ENCODE data around the gene SPTLC2.

The SPTLC2 gene

DNA sequence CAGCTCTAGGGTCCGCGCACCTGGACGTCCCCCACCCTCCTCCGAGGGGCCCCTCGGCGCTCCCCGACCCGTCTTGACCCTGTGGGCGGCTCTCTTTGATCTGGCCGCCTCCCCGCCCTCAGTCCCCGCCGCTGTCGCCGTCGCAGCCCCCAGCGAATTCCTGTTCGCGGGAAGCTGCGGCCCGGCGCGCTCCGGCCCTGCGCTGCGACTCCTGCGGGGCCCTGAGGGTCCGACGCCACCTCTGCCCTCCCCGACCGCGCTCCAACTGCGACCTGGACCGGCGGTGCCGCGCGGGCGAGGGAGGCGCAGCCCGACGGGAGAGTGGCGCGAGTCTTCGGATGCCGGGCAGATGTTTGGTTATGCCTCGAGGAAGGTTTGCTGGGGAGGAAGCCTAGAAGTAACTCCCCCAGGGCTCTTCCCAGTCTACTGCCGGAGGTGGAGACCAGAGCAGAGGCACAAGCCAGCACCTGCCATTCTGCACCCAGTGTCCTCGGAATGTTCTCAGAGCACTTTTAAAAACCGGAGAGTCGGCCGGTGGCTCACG lies 117.4 kb downstream of the SPTLC2 start:
- DNase-seq, result no peak

DNA sequence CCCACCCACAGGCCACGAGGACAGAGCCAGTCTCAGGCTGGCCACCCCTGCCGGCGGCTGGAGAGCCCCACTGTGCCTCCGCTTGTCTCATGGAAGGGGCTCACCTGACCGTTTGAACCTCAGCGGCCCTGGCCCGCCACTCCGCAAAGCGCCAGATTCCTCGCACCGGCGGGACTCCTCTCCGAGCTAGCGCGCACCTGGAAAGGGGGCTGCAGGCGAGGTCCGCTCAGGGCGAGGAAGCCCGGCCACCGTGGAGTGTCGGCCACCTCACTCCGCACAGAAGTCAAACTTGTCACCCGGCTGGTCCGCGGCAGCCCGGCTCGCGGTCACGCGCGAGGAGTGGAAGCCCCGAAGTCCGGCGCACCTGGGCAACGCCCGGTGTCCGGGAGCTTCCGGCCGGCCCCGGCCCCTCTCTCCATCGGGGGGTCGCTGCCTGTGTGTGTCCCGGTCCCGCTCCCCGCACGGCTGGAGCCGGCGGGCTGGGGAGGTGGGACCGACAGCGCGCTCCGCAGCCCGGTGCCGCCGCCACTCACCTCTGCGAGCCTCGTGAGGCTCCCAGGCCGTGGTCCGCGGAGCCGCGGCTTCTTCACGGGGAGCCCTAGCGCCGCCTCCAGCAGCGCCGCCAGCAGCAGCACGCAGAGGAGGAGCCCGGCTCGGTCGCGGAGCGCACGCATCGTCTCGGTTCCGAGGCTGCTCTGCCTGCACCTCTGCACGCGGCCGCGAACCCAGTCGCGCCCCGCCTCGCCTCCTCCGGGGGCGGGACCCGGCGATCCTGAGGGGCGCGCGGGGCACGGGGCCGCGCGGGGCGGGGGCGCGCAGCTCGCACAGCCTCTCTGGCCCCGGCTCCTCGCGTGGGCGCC lies 118.1 kb downstream of the SPTLC2 start, which contains the start of gene ISM2:
Gene ISM2 (minus strand): TSS at position 697 of the 860 bp plus-strand sequence. CDS start 23 bp downstream, at position 674.
- peak; percentile 46 to 59 for DNase-seq

DNA sequence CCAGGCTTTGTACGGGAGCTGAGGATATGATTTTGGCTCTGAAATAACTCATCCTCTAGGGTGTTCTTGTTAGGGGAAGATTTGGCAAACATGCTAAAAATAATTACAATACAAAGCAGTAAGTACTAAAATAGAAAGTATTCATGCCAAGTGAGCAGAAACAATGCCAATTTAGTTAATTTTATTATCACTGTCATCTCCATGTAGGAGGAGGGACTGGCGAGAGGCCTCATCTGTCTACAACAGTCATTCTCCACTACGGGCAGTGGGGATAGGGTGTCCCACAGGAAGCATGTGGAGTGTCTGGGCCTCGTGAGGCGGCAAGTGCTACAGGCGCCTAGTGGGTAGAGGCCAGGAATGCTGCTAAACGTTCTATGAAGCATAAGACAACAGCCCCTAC lies 121.1 kb downstream of the SPTLC2 start:
- DNase-seq, result no peak

DNA sequence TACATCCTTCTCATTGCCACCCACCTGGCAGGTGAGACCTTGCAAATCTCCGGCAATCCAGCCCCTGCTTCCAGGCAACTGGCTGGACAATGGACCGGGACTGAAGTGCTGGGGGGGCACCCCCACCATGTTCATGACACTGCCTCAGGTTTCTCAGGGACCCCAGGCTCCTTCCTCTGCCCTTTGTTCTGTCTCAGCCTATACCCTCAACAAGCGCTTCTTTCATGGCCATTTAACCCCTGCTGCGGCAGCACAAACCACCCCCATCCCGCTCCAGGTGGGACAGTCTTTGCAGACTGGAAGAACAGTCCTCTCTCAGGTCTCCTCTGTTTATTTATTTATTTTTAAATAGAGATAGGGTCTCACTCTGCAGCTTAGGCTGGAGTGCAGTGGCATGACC lies 125.4 kb downstream of the SPTLC2 start:
- no peak for DNase-seq

DNA sequence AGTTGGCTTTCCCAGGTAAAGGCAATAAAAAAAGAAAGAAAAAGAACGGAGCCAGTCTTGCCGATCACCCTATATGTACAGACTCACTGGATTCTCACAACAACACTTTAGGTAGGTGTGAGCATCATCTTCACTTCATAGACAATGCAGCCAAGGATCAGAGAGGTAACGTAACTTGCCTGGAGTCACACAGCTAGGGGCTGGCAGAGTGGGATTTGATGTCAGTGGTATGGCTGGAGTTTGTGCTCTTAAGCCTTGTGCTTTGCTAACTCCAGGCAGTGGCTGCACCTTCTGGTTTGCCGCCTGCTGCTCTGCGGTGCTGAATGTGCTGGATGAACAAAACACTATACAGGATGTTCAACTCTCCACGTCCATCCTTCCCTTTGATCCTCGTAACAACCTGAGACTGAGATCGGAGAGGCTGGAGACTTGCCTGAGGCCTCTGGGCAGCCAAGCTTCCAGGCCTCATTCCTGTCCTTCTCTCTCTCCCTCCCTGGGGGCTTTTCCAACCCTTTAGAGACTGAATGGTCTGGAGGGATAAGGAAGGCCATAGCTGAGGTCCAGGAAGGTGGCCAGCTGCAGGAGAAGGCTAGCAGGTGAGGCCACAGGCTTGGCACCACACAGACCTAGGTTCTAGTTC lies 126.0 kb downstream of the SPTLC2 start:
- no peak for DNase-seq

DNA sequence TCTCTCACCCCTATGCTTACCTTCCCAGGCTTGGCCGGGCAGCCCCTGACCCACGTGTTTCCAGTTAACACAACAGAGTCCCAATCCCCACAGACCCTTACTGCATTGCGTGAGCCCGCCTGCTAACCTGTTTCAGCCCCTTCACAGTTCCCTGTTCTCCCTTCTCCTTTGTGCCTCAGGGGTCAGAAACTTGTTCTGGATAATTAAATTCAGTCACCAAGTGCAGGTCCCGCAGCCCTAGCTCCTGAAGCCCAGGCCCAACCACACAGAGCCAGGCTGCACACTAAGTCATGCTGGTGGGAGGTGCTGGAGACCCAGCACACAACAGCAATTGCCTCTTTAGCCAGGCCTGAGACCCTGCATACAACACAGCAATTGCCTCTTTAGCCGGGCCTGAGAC lies 127.4 kb downstream of the SPTLC2 start:
- DNase-seq, result no peak

DNA sequence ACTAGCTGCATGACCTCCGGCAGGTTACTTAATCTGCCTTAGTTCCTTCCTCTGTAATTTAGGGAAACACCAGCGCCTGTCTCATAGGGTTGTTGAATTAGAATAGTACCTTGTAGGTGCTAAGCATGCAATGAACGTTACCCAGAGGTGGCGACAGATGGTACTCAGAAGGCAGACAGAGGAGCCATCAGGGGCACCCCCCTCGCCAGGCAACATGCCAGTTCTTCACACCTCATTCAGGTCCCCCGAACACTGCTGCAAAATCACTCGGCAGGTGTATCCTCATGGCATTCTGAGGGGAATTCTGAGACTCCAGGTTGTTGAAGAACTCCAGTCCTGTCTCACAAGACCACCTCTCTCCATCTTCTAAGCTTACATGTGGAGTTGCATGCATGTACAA lies 127.9 kb downstream of the SPTLC2 start:
- no peak for DNase-seq

DNA sequence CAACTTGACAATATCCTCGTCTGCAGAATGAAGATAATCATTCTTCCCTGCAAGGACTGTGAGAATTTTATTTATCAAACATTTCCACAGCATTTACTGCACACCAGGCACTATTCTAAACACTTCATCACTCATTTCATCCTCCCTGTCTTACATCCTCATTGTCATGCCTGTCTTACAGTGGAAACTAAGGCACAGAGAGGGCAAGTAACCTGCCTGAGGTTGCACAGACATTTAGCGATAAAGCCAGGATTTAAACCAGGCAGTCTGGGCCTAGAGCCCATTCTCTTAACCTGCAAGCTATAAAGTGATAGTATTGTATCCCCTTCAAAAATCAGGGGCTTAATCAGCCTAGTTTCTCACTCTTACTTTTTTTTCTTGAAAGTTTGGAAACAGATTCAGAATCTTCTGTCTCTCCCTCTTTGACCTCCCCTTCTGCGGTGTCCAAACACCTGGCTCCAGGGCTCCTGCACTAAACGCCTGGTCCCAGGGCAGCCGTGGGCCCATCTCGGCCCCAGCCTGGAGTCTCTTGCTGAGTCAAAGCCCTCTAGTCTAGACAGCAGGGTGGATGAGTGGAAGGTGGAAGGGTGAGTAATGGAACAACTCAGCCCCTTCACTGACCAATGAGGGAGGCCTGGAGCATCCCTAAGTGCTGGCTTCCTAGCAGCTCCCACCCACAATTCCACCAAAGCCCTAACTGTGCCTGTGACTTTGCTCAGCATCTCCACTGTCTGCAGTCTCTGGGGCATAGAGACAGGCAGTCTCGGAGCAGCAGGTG lies 130.3 kb downstream of the SPTLC2 start:
- no peak for DNase-seq

DNA sequence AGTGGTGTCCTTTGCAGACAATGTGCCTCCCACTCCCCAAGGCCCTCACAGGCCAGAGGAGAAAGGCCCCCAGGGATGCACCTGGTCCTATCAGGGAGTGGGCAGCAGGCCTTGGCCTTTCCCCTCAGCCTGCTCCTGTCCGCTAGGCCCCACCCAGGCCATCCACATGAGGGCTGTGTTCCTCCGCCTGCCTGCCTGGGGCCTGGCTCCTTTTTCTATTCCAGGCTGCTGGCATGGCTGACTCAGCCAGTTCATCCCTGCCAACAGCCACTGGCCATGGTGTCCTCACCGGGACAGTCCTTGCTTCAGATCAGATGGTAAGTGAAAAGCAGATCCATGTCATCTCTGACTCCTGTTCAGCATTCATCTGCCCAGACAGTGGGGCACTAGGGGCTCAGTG lies 131.2 kb downstream of the SPTLC2 start:
- no peak for DNase-seq

DNA sequence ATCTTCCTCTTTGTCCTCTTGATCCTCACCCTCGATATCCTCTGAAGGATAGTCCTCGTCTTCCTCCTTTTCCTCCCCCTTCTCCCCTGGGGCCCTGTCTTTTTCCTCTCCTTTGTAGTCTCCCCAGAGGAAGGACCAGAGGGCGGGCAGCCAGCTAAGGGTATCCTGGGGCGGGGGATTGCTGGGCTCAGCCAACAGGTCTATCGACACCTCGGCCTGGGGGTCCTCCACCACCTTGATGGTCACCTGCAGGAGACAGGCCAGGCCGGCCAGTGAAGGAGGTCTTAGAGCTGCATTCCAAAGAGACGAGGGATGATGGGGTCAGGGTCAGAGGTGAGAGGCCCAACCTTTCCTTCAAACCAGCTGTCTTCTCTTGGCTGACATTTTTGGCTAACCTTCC lies 134.0 kb downstream of the SPTLC2 start:
- no peak for DNase-seq

DNA sequence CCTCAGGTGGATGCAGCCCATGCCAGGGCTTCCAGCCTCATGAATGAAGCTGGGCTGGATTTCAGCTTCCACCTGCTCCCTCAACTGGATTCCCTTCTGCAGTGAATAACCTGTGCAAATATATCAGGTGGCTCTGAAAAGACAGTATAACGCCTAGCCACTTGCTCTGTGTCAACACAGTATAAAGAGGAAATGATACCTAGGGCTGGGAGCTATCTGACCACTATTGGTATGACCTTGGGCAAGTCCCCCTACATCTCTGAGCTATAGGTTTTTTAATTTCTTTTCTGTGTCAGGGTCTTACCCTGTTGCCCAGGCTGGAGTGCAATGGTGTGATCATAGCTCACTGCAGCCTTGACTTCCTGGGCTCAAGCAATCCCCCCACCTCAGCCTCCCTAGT lies 137.6 kb downstream of the SPTLC2 start:
- no peak for DNase-seq

DNA sequence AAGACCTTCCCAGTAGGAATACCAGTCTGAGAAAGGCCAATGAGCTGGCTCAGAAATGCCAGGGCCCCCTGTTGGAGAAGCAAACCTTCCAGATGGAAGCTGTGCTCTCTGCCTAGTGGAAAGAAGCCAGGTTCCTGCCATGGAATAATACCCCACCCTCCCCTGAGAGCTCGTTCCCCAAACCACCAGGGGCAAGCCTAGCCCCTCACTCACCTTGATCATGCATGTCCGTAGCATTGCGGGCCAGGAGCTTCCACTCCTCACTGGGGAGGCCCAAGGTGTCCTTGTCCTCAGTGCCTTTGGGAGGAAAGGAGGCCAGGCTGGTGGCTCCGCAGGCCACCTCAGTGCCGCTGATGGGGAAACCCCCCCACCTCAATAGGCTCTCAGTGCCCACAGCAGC lies 138.4 kb downstream of the SPTLC2 start:
- no peak for DNase-seq

DNA sequence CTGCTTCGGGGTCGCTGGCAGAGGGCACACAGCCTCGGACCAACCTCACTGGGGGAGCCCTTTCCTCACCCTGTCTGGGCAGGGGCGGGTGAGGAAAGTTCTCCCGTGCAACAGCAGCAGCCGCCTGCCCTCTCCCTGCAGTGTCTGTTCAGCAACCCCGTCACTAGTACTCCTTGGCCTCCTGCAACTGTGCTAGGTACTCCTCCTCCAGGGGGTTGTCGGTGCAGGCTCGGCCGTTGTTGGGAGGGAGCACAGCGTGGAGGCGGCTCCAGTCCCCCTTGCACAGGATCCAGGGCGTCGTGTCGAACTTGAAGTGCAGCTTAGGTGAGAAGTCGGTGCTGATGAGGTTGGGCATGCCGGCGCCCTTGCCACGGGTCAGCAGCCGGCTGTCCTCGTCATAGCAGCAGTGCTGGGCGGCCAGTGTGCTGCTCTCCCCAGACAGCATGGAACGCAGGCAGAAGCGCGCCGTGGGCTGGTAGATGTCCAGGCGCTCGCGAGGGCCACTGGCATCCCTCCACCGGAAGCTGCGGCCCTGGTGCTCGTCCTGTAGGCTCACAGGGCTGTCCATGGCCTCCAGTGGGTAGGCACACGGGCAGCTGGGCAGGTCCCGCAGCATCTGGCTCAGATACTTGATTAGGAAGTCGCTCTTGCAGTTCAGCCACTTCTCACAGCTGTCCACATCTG lies 140.9 kb downstream of the SPTLC2 start:
- no peak for DNase-seq

DNA sequence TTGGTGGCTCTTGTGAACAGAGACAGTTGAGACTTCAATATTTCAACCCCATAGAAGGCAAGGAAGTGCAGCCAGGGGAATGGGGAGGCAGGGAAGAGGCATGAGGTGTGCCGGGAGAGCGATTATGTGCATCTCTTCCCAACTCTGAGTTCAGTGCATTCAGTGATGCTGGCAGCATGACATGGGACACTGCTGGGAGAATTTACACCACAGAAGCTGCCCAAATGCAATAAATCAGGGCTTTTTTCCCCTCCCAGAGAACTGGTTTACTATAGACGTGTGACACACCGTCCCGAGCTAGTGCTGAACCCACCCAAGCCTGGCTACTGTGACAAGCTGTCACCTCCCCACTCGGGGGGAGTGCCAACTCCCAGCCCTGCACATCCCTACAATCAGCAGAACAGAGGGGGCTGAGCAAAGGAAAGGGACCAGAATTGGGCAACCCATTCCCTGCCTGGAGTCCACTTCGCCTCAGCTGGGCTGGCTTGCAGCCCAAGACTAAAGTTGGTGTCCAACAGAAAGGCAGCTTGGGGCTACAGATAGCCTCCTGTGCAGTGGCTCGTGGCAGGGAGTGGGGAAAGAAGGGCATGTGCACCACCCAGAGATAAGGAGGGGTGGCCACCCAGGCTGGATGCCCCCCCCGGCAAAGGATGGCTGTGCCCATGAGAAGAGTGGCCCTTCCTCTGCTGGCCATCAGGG lies 141.8 kb downstream of the SPTLC2 start:
- no peak for DNase-seq

DNA sequence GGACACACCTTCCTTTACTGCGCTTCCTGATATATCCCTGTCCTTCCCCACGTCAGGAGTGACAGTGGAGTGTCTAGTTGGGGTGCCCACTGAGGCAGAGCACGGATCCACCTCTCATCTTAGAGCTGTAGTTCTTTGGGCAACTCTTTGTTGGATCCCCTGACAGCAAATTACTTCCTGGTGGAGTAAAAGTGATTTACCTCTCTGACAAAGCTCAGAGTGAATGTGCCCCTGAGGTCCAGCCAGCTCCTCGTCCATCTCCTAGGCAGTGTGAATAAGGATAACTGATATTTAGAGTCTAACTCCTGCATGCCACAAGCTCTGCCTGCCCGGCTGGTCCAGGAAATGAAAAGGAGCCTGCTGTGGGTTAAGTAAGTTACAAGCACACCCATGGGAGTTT lies 142.5 kb downstream of the SPTLC2 start:
- DNase-seq, result no peak

DNA sequence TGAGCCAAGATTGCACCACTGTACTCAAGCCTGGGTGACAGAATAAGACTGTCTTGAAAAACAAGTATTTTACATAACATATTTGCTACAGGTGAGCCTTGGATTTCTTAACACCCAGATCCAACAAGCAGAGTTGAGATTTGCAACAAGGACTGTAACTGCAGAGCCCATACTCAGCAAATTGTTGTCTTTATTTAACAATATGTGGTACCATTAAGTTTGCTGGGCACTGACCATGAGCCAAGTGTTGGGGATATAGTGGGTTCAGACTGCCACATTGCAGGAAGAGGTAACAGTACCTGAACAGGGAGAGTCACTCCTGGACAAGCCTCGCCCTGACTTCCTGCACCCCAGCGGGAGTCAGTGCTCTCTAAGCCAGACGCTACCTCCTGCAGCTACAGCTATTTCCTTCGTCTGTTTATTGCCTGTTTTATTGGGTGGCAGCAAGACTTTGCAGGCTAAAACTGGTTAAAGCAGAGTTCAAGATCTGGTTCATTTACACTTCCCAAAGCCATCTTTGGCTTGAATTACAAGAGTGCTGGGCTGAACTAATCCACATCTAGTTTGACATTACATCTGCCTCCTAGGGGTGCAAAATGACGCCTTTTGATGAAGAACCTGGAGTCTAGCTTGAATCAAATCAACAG lies 146.1 kb downstream of the SPTLC2 start:
- DNase-seq, result no peak

DNA sequence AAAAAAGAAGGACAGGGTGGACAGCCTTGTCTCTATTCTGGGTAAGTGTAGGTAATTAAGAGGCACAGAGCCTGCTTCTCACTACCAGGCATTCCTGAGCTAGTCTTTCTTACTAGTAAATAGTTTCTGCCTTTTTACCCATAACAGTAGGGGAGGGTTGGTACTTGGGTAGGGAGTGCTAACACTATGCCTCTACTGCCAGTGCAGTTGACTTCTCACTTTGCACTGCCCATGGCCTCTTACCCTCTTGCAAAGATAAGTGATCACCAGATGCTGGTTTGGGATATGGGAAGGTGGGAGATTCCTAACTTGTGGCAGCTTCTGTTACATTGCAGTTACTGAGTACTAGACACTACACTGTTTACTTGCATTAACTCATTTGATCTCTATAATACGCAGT lies 146.9 kb downstream of the SPTLC2 start:
- no peak for DNase-seq

DNA sequence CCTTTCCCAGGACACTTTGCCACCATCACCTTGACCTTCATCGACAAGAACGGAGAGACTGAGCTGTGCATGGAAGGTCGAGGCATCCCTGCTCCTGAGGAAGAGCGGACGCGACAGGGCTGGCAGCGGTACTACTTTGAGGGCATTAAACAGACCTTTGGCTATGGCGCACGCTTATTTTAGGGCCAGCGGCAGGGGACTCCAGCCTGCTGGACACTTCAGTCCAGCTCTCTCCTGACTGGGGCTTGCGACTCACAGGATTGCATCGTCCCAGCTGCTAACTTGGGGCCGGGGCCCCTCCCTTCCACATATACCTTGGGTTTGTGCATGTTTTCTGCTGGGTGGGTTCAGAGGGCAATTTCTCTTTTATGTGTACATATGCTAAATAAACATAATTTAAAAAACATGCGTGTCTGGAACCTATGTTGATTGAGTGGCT lies 147.4 kb downstream of the SPTLC2 start:
- no peak for DNase-seq

DNA sequence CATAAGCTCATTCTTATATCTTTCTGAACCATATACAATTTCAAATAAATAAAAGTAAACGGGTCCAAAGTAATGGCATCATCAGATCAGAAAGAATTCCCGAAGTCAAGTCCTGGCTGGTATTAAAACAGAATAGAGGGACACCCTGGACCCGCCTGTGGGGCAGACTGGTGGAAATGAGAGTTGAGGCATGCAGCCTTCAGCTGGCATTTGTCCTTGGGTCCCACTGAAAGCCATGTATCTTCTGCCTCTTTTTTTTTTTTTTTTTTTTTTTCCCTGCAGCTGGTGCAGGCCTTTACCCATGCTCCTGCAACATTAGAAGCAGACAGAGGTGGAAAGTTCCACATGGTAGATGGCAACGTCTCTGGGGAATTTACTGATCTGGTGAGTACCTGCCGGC lies 148.6 kb downstream of the SPTLC2 start:
- no peak for DNase-seq

DNA sequence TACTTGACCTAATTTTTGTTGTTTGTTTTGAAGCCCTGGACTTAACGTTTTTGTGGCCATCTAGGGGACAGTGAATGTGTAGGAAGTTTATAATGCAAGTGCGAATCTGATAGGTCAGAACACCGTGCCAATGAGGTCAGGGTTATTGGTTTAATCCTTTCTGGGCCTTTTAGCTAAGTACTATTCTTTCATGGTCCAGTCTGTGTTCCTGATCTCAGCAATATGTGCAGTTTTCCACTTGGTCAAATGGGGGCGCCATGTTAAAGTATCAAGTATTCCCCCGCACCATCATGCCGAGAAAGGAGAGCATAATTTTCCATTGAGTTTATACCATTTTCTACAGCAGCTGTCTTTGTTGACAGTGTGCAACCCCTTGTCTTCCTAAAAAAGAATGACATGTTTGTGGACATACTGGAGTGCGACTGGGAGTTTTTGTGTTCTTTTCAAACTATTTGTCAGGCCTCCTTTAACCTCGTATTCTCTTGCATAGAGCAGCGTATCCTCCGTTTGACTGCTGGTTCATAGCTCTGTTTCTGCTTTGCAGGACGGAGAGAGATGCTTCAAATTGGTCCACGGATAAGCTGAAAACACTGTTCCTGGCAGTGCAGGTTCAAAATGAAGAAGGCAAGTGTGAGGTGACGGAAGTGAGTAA lies 157.2 kb downstream of the SPTLC2 start:
- DNase-seq, result peak; percentile 78 to 84

All from activated CD4-positive, alpha-beta T cell treated with anti-CD3 and anti-CD28 coated beads, Interleukin-2, amount 50 U/mL, for 48 hours (primary cell).